GM19025 (cell line): ENCODE results near the gene PNPLA7.
A peak's percentile ranks its signal among the peaks of the same experiment; 100 is the strongest.
"Not testable (repeated sequence)": the region's sequence is repeated elsewhere in the genome, so short reads cannot be mapped to it uniquely, and the experiment has no call there.

ENCODE experiments used
- ATAC-seq: cut with Tn5 transposase; IDR thresholded peaks from one replicate; pipeline ENCODE4 v1.9.1; 2021; ENCODE audit warnings: mild to moderate bottlenecking, low read depth, moderate library complexity; ENCODE audit not compliant: unreplicated experiment

PNPLA7 gene

GRCh38 chr9:137550231-137550621 lies at the start of gene PNPLA7:
Gene PNPLA7, minus strand, starts transcription at chr9:137550402. Its CDS starts 205 bp downstream, at chr9:137550197.
- no peak for ATAC-seq

GRCh38 chr9:137598943-137599342 lies 48.7 kb upstream of the PNPLA7 start:
- ATAC-seq, result no peak

GRCh38 chr9:137596577-137596976 lies 46.4 kb upstream of the PNPLA7 start:
- not testable (repeated sequence) for ATAC-seq

- ATAC-seq, result no peak
Observed at GRCh38 chr9:137593176-137593575, 43.0 kb upstream of the PNPLA7 start.

- ATAC-seq, result no peak
Observed at GRCh38 chr9:137592767-137593166, 42.6 kb upstream of the PNPLA7 start.

GRCh38 chr9:137590469-137591383 lies 40.5 kb upstream of the PNPLA7 start, which contains the start of gene ZMYND19:
Gene ZMYND19, minus strand, starts transcription at chr9:137590512. Its CDS starts 249 bp downstream, at chr9:137590263.
- ATAC-seq, result peak; percentile 90

GRCh38 chr9:137590123-137590468 lies 39.9 kb upstream of the PNPLA7 start:
- no peak for ATAC-seq

GRCh38 chr9:137589441-137590122 lies 39.4 kb upstream of the PNPLA7 start:
- ATAC-seq, result peak; percentile 20

- no peak for ATAC-seq
Observed at GRCh38 chr9:137588891-137589290, 38.7 kb upstream of the PNPLA7 start.

- ATAC-seq, result no peak
Observed at GRCh38 chr9:137588311-137588710, 38.1 kb upstream of the PNPLA7 start.

GRCh38 chr9:137586854-137587253 lies 36.7 kb upstream of the PNPLA7 start:
- no peak for ATAC-seq

- ATAC-seq, result no peak
Observed at GRCh38 chr9:137583957-137584356, 33.8 kb upstream of the PNPLA7 start.

GRCh38 chr9:137583347-137583746 lies 33.1 kb upstream of the PNPLA7 start:
- ATAC-seq, result no peak

GRCh38 chr9:137582286-137582860 lies 32.2 kb upstream of the PNPLA7 start:
- ATAC-seq, result no peak

GRCh38 chr9:137581361-137582285 lies 31.4 kb upstream of the PNPLA7 start:
- ATAC-seq, result no peak

GRCh38 chr9:137580954-137581322 lies 30.7 kb upstream of the PNPLA7 start:
- ATAC-seq, result no peak

GRCh38 chr9:137580209-137580953 lies 30.2 kb upstream of the PNPLA7 start:
- ATAC-seq, result no peak

- ATAC-seq, result no peak
Observed at GRCh38 chr9:137579259-137579604, 29.0 kb upstream of the PNPLA7 start.

GRCh38 chr9:137578518-137579258 lies 28.5 kb upstream of the PNPLA7 start, which contains the start of gene DPH7:
Gene DPH7, minus strand, starts transcription at chr9:137578925. Its CDS starts 148 bp downstream, at chr9:137578777.
- ATAC-seq, result peak; percentile 93
